ENCODE data around the gene UBR2. TPM values are rescaled to one million over a fixed set of nuclear protein-coding genes. Genes with fewer than 3 reads are reported as not detected.
"Not testable (repeated sequence)": the region's sequence is repeated elsewhere in the genome, so short reads cannot be mapped to it uniquely, and the experiment has no call there.

The UBR2 gene
- total RNA-seq, 1 donor from 2014 or later = 26.8 TPM

DNA sequence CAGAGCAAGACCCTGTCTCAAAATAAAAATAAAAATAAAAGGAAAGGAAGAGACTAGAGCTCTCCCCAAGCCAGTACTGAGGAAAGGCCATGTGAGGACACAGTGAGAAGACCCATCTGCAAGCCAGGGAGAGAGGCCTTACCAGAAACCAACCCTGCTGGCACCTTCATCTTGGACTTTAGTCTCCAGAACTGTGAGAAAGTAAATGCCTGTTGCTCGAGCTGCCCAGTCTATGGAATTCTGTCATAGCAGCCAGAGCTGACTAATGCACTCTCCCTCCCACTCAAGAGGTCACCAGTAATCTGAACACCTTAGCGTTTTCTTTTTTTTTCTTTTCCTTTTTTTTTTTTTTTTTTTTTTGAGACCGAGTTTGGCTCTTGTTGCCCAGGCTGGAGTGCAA, 165.9 kb downstream of the UBR2 start:
- no peak overlapping the region for H3K27ac Mint-ChIP-seq
- peaks cover 2% of the 10 kb centered on the region for H3K36me3 Mint-ChIP-seq (ENCODE audit: low read depth)
- intact Hi-C loops (cut with micrococcal nuclease) = loop anchor here (5.0 kb wide), 2 partner anchors 37 to 53 kb away; partner anchors contain the start of gene BICRAL
- peaks cover 19% of the 10 kb centered on the region for H3K4me1 Mint-ChIP-seq (ENCODE audit: low read depth)
- no peak overlapping the region for H3K4me3 Mint-ChIP-seq
- peaks cover 2% of the 10 kb centered on the region for H3K27me3 Mint-ChIP-seq (ENCODE audit: insufficient read depth)
- H3K9me3 Mint-ChIP-seq = no peaks in the 10 kb centered on the region
- no peak for DNase-seq (ENCODE audit: low spot score)

DNA sequence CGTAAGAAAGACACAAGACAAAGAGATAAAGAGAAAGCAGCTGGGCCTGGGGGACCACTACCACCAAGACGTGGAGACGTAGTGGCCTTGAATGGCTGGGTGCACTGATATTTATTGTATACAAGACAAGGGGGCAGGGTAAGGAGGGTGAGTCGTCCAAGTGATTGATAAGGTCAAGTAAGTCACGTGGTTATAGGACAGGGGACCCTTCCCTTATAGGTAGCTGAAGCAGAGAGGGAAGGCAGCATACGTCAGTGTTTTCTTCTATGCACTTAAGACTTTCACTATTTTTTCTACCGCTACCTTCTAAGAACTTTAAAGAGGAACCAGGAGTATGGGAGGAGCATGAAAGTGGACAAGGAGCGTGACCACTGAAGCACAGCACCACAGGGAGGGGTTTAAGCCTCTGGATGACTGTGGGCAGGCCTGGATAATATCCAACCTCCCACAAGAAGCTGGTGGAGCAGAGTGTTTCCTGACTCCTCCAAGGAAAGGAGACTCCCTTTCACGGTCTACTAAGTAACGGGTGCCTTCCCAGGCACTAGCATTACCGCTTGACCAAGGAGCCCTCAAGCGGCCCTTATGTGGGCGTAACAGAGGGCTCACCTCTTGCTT, 170.1 kb downstream of the UBR2 start:
- H3K9me3 Mint-ChIP-seq; intact Hi-C loops (cut with micrococcal nuclease); H3K36me3 Mint-ChIP-seq (ENCODE audit: low read depth); DNase-seq (ENCODE audit: low spot score); H3K4me1 Mint-ChIP-seq (ENCODE audit: low read depth); H3K4me3 Mint-ChIP-seq; H3K27ac Mint-ChIP-seq: not testable (repeated sequence)
- peaks cover 12% of the 10 kb centered on the region for H3K27me3 Mint-ChIP-seq (ENCODE audit: insufficient read depth)

DNA sequence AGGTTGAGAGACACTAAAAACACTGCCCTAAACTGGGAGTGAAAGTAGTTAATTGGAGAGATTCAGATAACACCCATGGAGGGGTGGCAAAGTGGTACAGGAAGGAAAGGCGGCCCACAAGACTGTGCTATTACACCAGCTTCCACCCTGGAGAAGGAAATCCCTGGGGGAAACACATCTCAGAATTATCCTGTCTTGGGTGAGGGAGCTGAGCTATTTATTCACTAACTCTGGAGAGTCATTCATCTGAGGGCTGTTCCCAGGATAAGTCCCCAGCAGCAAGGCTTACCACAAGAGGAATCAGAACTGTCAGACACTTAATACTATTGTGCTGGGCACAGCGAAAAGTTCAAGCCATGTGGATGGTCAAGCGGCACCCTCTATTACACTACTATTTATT, 172.1 kb downstream of the UBR2 start:
- no peak for DNase-seq (ENCODE audit: low spot score)
- Mint-ChIP-seq H3K4me3 (no peak overlapping the region), H3K27me3 (ENCODE audit: insufficient read depth) (peaks cover 12% of the 10 kb centered on the region), H3K27ac (no peak overlapping the region), H3K36me3 (ENCODE audit: low read depth) (no peaks in the 10 kb centered on the region), H3K4me1 (ENCODE audit: low read depth) (no peaks in the 10 kb centered on the region), H3K9me3 (no peaks in the 10 kb centered on the region)
- intact Hi-C loops (cut with micrococcal nuclease) = no loop called here

DNA sequence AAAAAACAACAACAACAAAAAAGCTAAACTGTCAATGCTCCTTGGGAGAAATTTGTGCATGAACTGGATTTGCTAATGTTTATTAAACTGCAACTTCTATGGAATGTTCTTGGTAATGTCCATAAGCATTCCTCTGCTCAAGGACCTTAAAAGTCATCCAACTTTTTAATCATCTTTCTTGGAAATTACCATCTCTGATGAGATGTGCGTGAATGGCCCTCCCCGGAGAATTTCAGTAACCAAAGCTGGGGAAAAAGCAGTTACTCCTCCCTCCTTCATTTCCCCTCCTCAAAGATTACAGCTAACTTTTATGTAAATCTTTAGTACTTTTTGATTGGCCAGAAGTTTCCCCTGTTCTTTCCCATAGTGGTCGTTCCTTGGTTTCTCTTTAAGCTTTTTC, 176.9 kb downstream of the UBR2 start:
- Mint-ChIP-seq H3K4me3 (no peak overlapping the region), H3K9me3 (no peaks in the 10 kb centered on the region), H3K4me1 (ENCODE audit: low read depth) (peaks cover 10% of the 10 kb centered on the region), H3K27me3 (ENCODE audit: insufficient read depth) (peaks cover 10% of the 10 kb centered on the region), H3K36me3 (ENCODE audit: low read depth) (peaks cover 4% of the 10 kb centered on the region), H3K27ac (no peak overlapping the region)
- intact Hi-C loops (cut with micrococcal nuclease) = loop anchor here (10.0 kb wide), 1 partner anchor 244 kb away; the partner anchor contains the start of gene PPP2R5D
- DNase-seq (ENCODE audit: low spot score) = no peak

DNA sequence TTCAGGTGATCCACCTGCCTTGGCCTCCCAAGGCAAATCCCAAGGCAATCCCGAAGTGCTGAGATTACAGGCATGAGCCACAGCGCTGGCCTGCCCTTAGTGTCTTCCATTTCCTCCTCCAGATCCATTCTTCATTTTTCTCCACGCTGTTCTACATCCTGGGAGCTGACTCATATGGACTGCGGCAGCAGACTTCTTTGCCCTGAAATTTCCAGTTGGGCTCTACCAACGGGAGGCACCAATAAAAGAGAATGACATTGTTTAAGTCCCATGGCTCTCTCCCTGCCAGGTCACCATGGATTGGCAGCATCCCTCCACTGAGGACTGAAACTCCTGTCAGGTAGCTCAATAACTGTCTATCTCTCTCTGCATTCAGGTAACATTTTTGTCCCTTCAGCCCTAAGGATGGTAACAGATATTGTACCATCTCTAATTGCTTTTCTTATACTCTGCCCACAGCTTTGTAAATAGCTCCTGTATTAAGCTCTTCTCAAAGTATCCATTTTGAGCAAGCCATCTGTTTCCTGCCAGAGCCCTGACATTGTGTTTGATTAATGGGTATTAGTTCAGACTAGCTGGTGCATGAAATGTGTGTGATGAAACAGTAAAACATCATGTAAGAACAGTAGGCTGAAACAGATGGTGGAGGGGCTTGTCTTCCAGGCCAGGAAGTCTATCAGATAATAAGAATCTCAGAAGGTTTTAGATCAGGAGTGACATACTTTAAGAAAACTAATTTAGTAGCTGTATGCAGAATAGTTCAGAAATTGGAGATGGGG, 178.5 kb downstream of the UBR2 start:
- Mint-ChIP-seq H3K27ac (no peak overlapping the region), H3K27me3 (ENCODE audit: insufficient read depth) (peaks cover 9% of the 10 kb centered on the region), H3K36me3 (ENCODE audit: low read depth) (peaks cover 6% of the 10 kb centered on the region), H3K4me3 (peak overlapping the region; percentile 15), H3K9me3 (no peaks in the 10 kb centered on the region), H3K4me1 (ENCODE audit: low read depth) (peaks cover 15% of the 10 kb centered on the region)
- intact Hi-C loops (cut with micrococcal nuclease) = loop anchor here (10.0 kb wide), 1 partner anchor 242 kb away; the partner anchor contains the start of gene PPP2R5D
- DNase-seq (ENCODE audit: low spot score) = no peak

Other genes with a start within 250 kb of the UBR2 start
- gene TRERF1, start 112.1 kb upstream of the UBR2 start, total RNA-seq = 47.9 and 48.2 TPM in 2 replicates
- not detected in 2 replicates for gene PRPH2, start 158.6 kb downstream of the UBR2 start, total RNA-seq
- 20.1 and 22.3 TPM in 2 replicates for gene TBCC, start 182.1 kb downstream of the UBR2 start, total RNA-seq
- gene BICRAL, start 218.0 kb downstream of the UBR2 start, total RNA-seq = 14.1 and 14.2 TPM in 2 replicates

Data from activated T-helper 1 cell treated with anti-CD3 and anti-CD28 coated beads, Interleukin-12 subunit alpha, Interleukin-12 subunit beta, Interleukin-2, Interleukin-4 antibody, amounts not matched to agents 30 ng/mL and 10 ng/mL and 1 ng/mL, durations not matched to agents 14 hours and 24 hours and 36 hours (primary cell).